Peyer's patch (tissue), 4 donors: ENCODE data around the gene FAM120A. TPM values are rescaled to one million over a fixed set of nuclear protein-coding genes. Genes with fewer than 3 reads are reported as not detected.

Experiments used
- DNase-seq, 3 donors: peaks; one replicate each; pipeline ENCODE4 v3.0.0-alpha.2; 2017 to 2019
- H3K27ac ChIP-seq, 4 donors: fragments of 200-600 bp; sonication (generic); one replicate each; pipeline ENCODE4 v1.5.1; 2016 to 2019
- H3K27me3 ChIP-seq, 2 donors: fragments of 200-600 bp; sonication (generic); one replicate each; pipeline ENCODE4 v1.5.1; 2019
- H3K36me3 ChIP-seq, 3 donors: fragments of 200-600 bp; sonication (generic); one replicate each; pipeline ENCODE4 v1.5.1; 2016 to 2019
- H3K4me1 ChIP-seq, 4 donors: fragments of 200-600 bp; sonication (generic); one replicate each; pipeline ENCODE4 v1.5.1; 2016 to 2019
- H3K4me3 ChIP-seq, 4 donors: fragments of 200-600 bp; sonication (generic); 1 replicate in 3 of 4; 2 replicates in 1 of 4; pipeline ENCODE4 v1.5.1; 2016 to 2019; ENCODE audit warnings: mild to moderate bottlenecking in 1 of 4
- H3K9me3 ChIP-seq, 4 donors: fragments of 200-600 bp; sonication (generic); one replicate each; pipeline ENCODE4 v1.5.1; 2016 to 2019; ENCODE audit warnings: mild to moderate bottlenecking in 1 of 4
- POLR2A ChIP-seq, 2 donors: fragments of 450-650 bp; IDR thresholded peaks; one replicate each; pipeline ENCODE4 v1.5.1; 2017; ENCODE audit warnings: antibody characterized with exemption in 2 of 2, mild to moderate bottlenecking in 2 of 2, moderate library complexity in 2 of 2
- total RNA-seq, 4 donors: library from RNA; depleted of rRNA; stranded (reverse); fragments of >200 nt; gene quantifications; one replicate each; pipeline ENCODE4 v1.1.0, GENCODE V29; 2016
- TF ChIP-seq, protein P1 (sequence below), 6 experiments: fragments of 450-650 bp in 4 of 6; fragments of 200-600 bp in 2 of 6; sonication (generic) in 1 of 6; IDR thresholded peaks; one replicate each; pipeline ENCODE4 v1.5.1; 2017 to 2019; ENCODE audit warnings: antibody characterized with exemption in 6 of 6, mild to moderate bottlenecking in 3 of 6, moderate library complexity in 1 of 6

Gene FAM120A
- total RNA-seq, 4 donors from 2014 or later, result 128 to 159 (median 136) TPM

DNA sequence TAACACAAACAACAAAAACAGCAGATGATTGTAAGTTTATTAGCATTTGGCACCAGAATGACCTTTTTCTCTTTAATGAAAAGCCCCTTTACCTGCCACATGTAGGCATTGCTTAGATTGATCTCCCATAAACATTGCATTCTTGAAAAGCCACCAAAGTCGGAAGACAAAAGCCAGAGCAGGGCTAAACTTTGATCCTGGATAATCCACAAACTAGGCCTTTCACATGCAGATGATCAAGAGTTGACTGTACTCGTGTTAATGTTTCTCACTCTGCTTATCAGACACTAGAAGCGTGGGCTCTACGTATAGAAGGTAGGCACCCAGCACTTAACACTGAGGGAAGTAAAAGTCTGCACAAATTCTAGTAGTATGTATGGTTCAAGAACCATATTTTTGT, 103.9 kb downstream of the FAM120A start:
- H3K9me3 ChIP-seq, result no peaks in the 10 kb centered on the region
- no peak for DNase-seq
- no peak overlapping the region for H3K27ac ChIP-seq
- no peak overlapping the region for H3K4me3 ChIP-seq
- TF ChIP-seq, protein P1, sequence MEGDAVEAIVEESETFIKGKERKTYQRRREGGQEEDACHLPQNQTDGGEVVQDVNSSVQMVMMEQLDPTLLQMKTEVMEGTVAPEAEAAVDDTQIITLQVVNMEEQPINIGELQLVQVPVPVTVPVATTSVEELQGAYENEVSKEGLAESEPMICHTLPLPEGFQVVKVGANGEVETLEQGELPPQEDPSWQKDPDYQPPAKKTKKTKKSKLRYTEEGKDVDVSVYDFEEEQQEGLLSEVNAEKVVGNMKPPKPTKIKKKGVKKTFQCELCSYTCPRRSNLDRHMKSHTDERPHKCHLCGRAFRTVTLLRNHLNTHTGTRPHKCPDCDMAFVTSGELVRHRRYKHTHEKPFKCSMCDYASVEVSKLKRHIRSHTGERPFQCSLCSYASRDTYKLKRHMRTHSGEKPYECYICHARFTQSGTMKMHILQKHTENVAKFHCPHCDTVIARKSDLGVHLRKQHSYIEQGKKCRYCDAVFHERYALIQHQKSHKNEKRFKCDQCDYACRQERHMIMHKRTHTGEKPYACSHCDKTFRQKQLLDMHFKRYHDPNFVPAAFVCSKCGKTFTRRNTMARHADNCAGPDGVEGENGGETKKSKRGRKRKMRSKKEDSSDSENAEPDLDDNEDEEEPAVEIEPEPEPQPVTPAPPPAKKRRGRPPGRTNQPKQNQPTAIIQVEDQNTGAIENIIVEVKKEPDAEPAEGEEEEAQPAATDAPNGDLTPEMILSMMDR (IDR thresholded peaks at IDR 0.05), result no peak
- no peak for TF ChIP-seq POLR2A (IDR thresholded peaks at IDR 0.05)
- H3K4me1 ChIP-seq, result no peaks in the 10 kb centered on the region
- peaks cover 0 to 88% (median 0%) of the 10 kb centered on the region in 3 donors for H3K36me3 ChIP-seq
- H3K27me3 ChIP-seq, result no peaks in the 10 kb centered on the region

DNA sequence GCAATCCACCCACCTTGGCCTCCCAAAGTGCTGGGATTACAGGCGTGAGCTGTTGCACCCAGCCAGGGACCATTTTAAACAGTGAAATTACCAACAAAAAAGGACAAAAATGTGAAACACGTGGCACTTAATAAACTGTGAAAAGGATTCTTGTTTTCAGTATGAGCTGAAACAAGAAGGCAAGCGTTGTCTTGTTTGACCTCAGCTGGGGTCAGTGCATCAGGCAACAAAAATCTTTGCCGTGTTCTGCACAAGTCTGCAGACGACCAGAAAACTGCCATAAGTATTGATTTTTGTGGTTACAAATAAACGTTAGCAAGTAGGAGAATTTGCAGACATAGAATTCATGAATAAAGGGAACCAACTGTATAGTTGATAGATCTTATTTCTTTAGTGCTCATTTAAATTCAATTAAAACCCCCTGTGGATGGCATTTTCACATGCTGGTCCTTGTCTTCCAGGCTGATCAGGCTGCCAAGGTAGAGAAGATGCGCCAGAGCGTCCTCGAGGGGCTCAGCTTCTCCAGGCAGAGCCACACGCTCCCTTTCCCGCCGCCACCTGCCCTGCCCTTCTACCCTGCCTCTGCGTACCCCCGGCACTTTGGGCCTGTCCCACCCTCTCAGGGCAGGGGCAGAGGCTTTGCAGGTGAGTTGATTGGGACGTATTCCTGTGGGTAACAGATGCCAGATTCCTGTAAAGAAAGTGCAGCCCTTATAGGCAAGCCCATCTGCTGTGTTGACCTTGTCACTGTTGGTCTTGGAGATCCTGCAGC, 106.1 kb downstream of the FAM120A start:
- Histone ChIP-seq H3K4me3 (no peak overlapping the region), H3K4me1 (no peaks in the 10 kb centered on the region), H3K9me3 (no peaks in the 10 kb centered on the region), H3K27me3 (no peaks in the 10 kb centered on the region), H3K27ac (no peak overlapping the region), H3K36me3 (peaks cover 0 to 90% (median 0%) of the 10 kb centered on the region in 3 donors)
- TF ChIP-seq, protein P1 (IDR thresholded peaks at IDR 0.05), result no peak
- TF ChIP-seq POLR2A (IDR thresholded peaks at IDR 0.05), result no peak
- no peak for DNase-seq

DNA sequence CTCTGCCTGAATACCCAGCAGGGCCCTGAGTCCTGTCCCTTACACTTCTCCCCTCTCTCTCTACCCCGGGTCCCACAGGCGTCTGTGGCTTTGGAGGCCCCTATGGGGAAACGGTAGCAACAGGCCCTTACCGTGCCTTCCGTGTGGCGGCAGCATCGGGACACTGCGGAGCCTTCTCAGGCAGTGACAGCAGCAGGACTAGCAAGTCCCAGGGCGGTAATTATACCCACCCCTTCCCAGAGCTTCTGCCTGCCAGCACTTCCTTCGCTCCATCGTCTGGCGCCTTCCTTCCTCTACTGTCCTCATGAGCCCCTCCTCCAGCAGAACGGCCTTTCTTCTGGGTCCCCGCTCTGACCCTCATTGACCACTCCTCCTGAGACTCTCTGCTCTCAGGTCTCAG, 107.0 kb downstream of the FAM120A start:
- no peak for DNase-seq
- no peak overlapping the region for H3K4me3 ChIP-seq
- H3K4me1 ChIP-seq, result no peaks in the 10 kb centered on the region
- H3K27ac ChIP-seq, result no peak overlapping the region
- no peaks in the 10 kb centered on the region for H3K9me3 ChIP-seq
- TF ChIP-seq, protein P1 (IDR thresholded peaks at IDR 0.05), result no peak
- no peak for TF ChIP-seq POLR2A (IDR thresholded peaks at IDR 0.05)
- H3K36me3 ChIP-seq, result peaks cover 0 to 91% (median 0%) of the 10 kb centered on the region in 3 donors
- no peaks in the 10 kb centered on the region for H3K27me3 ChIP-seq

DNA sequence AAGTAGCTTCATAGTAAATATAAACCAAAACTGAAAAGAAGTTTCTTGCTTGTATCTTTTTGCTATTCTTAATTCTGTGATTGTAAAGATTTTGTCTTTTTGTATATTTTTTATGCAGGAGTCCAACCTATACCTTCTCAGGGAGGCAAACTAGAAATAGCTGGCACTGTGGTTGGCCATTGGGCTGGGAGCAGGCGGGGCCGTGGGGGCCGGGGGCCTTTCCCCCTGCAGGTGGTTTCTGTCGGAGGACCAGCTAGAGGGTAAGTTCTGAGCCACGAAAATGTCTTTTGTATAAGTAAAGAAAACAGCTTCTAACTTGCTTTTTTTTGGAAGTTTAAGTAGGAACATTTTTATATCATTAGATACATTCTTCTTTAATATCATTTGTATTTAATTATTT, 109.5 kb downstream of the FAM120A start:
- no peak for DNase-seq
- H3K27ac ChIP-seq, result no peak overlapping the region
- H3K36me3 ChIP-seq, result peaks cover 0 to 84% (median 0%) of the 10 kb centered on the region in 3 donors
- TF ChIP-seq, protein P1 (IDR thresholded peaks at IDR 0.05), result no peak
- no peak for TF ChIP-seq POLR2A (IDR thresholded peaks at IDR 0.05)
- H3K4me1 ChIP-seq, result no peaks in the 10 kb centered on the region
- H3K9me3 ChIP-seq, result no peaks in the 10 kb centered on the region
- H3K4me3 ChIP-seq, result no peak overlapping the region
- H3K27me3 ChIP-seq, result no peaks in the 10 kb centered on the region

DNA sequence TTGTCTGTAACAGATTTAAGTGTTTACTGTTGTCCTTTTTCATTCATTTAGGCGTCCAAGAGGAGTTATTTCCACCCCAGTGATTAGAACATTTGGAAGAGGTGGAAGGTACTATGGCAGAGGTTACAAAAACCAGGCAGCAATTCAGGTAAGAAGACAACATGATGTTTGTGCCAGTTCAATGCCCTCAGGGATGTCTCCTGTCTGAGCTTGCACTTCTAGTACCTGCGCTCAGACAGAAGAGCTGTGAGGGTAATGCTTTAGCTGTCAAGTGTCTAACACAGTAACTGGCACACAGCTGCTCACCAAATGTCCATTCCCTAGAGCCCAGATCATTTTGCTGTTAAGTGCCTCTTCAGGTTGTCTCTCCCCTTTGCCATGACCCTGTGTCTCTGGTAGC, 110.7 kb downstream of the FAM120A start:
- Histone ChIP-seq H3K9me3 (no peaks in the 10 kb centered on the region), H3K4me1 (peaks cover 0 to 4% (median 1%) of the 10 kb centered on the region in 4 donors), H3K36me3 (peaks cover 0 to 73% (median 0%) of the 10 kb centered on the region in 3 donors), H3K27ac (no peak overlapping the region), H3K27me3 (no peaks in the 10 kb centered on the region), H3K4me3 (no peak overlapping the region)
- no peak for DNase-seq
- TF ChIP-seq, protein P1 (IDR thresholded peaks at IDR 0.05), result no peak
- no peak for TF ChIP-seq POLR2A (IDR thresholded peaks at IDR 0.05)
